Pulmonary artery endothelial cell (primary cell): Measurements from ENCODE around the gene GSDME. TPM values are rescaled to one million over a fixed set of nuclear protein-coding genes. Genes with fewer than 3 reads are reported as not detected.

Source experiments
- DNase-seq: peaks from one replicate; pipeline ENCODE4 v3.0.0-alpha.2; 2011; ENCODE audit warnings: low read depth, low spot score
- total RNA-seq: library from RNA; depleted of rRNA; stranded (reverse); fragments of >200 nt; gene quantifications from 2 replicates; pipeline ENCODE4 v1.2.3, GENCODE V29; 2014

Gene GSDME
- total RNA-seq, 1 donor from 2014 or later = 32.6 TPM

DNA sequence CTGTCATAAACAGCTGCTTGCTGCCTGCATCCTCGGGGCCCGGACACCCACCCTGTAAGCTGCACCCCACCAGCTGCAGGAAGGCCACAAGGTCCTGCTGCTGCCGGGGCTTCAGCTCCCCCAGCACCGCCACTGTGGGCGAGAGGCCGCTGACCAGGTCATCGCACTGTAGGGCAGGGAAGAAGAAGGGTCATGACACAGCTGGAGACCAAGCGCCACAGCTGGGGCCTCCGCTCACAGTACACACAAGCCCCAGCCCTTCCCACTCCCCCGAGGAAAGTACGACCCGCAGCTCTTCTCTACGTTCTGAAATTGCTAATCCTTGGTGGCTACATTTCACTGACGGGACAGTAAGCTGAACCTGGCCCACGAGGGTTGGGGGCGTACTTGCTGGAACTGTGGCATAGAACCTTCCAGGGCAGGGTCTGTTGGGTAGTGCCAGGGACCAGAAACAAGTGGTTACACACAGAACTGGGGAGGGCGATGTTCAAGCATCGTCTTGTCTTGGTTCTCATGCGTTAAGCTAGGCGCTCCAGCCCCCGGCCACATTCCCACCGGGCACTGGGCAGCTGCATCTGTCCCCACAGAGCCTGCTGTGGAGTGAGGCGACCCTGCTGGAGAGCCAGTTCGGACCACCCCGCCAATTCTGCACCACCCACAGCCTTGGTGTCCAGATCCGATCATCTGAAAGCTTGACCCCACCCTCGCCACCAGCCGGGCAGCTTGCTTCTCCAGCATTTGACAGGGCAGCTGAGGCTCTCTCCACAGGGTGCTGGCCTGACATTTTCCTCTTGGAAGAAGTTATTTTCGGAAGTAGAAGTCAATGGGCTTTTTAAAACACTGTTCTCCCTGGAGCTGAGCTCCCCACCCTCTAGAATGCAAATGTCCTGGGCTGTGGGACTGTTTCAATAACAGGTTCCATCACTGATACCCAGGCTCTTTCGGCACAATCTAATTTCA is 50.8 kb downstream of the GSDME start:
- DNase-seq = no peak

DNA sequence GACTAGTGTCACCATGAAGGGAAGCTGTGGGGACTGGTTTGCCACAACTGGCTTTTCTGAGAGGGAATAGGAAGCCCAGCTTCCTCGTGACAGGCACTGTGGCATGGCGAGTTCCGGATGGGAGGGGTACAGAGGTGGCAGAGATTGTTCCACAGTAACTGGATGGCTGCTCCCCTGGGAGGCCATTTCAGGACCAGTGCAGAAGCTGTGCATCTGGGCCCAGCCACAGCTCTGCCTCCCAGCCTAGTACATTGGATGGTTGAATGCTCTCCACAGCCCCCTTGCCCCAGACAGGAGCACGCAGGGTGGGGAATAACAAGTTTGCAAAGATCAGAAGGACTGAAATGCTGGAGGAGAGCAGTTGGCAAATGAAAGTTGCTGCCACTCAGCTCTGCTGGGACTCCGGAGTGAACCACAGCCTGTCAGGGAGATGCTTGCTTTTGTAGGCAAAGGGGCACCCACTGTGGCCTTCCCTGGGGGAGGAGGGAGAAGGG is 51.8 kb downstream of the GSDME start:
- DNase-seq = no peak

DNA sequence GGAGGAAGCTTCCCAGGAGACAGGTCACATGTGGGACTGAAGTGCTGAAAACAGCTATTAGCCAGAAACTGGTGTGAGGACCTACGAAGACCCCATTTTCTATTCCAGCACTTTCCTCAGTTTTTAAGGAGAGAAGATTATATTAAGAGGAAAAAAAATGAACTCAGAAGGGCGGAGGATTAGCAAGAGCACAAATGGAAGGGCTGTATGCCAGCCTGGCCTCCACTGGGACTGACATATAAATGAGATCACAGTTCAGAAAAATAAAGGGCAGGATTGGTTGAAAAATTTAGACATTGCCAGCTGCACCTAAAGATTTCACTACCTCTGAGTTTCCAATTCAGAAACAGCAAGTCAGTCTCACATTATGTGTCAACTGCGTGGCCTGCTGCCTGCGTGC is 53.0 kb downstream of the GSDME start:
- no peak for DNase-seq

DNA sequence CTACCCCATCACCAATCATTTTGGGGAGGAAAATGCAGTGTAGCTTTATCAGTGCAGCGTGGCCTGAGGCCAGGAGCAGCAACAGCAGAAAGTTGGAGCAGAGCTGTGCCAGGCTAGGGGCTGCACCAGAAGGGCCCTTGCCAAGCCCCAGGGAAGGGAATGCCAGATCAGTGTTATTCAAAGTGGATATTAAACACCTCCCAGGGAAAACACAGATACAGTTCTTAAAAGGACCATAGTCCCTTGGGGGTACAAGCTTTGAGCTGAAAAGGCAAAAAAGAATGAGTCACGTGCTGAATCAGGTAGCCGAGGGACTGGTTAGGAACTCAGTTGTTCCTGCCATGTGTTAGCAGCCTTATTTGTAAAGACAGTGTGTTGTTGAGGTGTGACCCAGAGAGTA is 54.0 kb downstream of the GSDME start:
- no peak for DNase-seq

GRCh38 chr7:24702755-24703154 is 54.5 kb downstream of the GSDME start:
- DNase-seq = no peak

DNA sequence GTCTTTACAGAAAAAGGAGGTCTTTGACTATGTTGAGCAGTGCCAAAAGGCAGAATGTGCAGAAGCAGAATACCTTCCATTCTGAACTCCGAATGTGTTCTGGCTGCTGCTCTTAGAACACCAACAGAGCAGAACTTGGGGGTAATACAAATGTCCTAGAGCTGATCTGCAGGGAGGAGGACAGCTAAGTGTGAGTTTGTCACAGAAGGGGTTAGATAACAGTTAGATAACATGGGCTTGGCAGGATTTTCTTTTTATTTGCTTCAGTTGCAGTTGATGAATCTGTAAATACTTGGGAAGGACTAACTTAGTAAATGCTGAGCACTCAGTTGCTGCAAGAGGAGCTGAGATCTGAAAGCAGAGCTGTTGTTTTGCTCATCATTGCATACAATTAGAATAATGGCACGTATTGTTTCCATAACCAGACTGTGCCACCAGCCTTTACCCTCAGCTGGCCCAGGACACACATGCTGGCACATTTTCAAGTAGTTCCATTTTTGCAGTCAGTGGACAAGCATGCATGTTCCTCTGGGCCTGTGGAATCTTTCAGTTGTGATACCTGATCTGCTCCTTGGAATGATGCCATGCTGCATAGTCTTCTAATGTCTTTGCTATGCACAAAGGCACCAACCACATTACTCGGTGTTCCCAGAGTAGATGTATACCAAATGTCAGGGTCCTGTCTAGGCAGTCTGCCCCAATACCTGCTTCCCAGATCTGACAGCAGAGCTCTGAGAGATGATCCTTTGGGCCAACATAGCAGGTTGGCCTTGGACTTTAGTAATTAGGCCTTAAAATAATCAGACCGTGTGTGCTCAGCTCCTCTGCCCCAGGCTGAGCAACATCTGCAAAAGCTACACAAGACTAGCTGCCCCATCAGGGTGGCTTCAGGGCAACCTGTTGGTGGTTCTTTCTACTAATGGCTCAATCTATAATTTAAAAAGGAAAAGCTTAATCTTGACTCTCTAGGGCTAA is 55.7 kb downstream of the GSDME start:
- no peak for DNase-seq

DNA sequence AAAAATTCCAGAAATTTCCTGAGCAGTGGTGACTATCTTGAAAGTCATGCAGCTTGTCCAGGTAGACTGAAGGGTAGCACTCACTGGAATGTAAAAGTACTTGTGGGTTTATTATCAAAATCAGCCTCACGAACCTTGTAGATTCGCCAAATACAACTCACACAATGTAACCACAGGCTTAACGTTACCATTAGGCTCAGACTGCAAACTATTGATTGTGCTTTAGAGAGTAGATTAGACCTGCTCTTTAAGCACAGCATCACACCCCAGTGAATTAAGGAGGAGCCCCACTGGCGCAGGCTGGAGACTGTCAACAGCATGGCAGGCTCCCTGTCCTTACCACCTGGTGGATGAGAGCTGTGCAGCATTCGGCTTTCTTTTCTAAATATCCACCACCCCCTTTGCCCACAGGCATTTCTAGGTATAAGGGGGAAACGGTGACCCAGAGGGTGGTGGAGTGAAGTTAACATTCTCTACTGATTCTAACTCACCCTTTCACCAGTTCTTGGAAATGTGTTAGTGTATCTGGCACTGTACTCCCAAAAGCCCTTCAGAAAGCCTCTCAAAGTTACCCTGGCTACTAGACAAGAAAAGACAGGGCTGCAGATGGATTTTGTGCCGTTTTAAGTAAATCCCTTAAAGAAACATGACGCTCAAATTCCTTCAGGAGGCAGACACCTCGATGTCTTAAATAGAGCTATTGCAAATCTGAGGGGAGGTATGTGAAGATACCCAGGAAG is 56.6 kb downstream of the GSDME start:
- DNase-seq = no peak

DNA sequence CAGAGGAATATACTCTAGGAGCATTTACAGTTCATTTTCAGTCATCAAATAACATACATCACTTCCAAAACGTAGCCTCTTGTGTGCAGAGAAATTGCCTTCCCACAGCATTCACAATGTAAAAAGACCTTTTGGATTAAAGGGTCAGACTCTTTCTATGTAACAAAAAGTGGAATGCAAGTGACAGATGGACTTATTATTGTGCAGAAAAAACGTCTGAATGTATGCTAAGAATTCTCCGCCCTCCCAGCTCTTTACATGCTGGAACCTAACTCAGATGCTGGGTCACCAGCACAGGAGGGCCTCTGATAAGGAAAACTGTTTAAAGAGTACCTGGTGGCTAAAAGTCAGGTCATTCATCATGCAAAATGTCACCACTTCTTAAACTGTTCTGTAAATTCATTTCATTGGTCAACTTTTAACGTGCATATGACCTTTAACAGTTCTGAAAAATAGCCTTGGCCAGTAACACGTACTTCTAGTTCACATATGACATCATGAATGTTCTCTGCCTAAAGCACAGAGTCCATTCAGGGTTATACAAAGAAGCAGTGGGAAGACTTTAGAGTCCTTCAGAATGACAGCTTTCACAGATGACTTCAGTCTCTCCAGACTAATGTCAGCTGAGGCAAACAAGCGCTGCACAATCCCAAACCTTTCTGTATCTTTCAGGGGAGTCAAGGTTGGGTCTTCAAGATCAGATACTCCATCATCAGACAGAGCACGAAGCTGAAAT is 58.6 kb downstream of the GSDME start:
- no peak for DNase-seq

DNA sequence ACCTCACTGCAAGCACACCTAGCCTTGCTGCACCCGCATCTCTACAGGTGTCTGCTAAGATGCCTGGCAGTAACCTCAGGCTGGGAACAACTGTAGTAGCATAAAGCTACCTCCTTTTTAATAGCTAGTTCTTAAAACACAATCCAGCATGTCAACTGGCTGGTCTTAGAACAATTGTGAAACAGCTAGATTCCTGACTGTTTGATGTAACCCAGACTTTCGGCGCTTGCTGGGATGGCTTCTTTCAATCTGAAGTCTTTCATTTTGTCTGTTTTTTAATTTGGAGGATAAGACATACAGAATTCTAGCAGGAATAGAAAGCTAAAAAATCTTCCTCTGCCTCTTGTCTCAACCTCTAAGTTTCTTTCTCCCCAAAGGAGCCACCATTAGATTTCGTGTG is 59.8 kb downstream of the GSDME start:
- DNase-seq = no peak

- no peak for DNase-seq
These were observed 64.7 kb downstream of the GSDME start for GRCh38 chr7:24692592-24692991.

- DNase-seq = no peak
These were observed 67.0 kb downstream of the GSDME start for GRCh38 chr7:24690251-24690650.

- DNase-seq = no peak
These were observed 71.6 kb downstream of the GSDME start for GRCh38 chr7:24685708-24686107.

GRCh38 chr7:24670782-24671181 is 86.5 kb downstream of the GSDME start:
- DNase-seq = no peak

- DNase-seq = no peak
These were observed 87.2 kb downstream of the GSDME start for GRCh38 chr7:24669971-24670591.

DNA sequence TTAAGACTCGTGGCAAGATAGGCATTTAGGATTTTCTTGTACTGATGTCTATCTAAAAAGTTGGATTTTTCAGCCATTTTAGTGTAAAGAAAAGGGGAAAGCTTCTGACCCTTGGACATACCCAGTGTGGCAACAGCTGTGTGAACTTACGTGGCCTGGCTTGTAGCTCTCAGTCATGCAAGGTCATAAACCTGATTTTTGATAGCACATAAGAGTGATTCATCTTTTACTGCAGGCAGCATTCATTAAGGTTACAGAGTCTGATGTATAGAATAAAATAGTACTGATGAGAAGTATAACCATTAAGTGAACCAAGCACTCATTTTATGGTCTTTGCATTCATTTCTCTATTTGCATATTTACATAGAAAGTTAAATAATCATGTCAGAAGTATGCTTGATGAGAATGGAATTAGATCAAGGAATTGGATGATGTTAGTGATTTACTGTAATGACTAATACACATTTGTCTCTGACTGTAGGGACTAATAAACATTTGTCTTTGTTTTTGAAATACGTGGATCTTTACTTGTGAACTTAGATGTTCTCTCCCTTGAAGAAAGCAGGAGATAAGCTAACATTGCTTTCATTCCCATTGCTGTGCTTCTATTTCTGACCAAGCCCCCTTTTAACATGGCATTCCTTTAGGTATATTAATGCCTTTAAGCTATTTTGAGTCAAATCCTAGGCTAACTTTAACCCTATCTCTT is 88.2 kb downstream of the GSDME start:
- no peak for DNase-seq

DNA sequence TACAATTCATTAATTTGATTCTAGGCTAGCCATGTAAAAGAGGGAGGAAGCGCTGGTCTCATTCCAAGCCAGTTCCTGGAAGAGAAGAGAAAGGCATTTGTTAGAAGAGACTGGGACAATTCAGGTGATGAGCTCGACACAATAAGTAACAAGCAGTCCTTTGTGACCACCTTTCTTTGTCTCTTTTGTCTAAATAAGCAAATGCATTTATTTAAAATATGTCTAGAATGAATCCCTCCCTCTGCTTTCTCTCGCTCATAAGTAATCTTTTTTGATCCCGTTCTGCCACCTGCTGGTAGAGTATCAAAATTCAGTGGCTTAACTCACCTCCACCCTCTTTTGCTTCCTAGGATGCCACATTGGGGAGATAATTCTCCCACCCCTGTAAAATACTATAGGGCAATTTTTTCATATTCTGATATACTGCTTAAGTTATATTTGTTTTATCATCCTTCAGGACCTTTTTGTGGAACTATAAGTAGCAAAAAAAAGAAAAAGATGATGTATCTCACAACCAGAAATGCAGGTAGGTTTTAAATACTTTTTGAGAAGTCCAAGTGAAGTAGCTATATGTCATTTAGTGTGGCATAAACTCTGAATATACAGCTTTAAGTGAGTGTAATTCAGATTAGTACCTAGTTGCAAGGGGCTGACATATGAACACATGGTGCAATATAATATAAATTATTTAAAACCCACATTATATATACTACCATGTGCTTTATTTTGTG is 91.5 kb downstream of the GSDME start:
- no peak for DNase-seq

GRCh38 chr7:24660546-24660945 is 96.7 kb downstream of the GSDME start:
- no peak for DNase-seq

- DNase-seq = no peak
These were observed 97.8 kb downstream of the GSDME start for GRCh38 chr7:24659505-24659904.

- DNase-seq = no peak
These were observed 99.3 kb downstream of the GSDME start for GRCh38 chr7:24657980-24658379.
